ENCODE data around the gene C5orf46. TPM values are rescaled to one million over a fixed set of nuclear protein-coding genes. Genes with fewer than 3 reads are reported as not detected.
A peak's percentile ranks its signal among the peaks of the same experiment; 100 is the strongest.

C5orf46 gene
- total and polyA plus RNA-seq, 2 donors (not counting 3 experiments of a cell fraction or from before 2014, with no cell fraction given): 0.66 TPM; not detected in 1

DNA sequence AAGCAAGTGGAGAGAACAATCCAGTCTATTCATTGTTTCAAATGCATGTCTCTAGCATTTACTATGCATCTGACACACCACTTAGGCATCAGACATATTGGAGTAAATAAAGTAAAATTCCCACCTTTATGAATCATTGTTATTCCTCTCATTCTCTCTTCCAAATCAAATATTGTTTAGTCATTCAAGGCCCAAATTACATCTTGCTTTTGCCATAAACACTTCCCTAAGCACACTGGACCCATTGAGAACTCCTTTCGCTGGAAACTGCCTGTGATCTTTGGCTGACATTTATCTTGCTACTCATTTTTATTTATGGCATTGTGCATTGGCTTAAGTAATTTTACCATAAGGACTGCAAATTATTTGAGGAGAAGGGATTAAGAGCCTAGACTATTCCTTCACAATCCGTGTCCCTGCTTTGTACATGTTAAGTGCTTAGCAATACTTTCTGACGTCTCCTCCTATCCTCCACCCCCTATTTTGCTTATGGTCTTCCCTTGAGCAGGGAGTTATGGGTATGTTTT, 7.4 kb downstream of the C5orf46 start:
- dilution Hi-C loops (cut with MboI; ENCODE audit: extremely low pct_ligation_motif_present, low sequenced_read_pairs): no loop called here

More for the DNA sequence above, 7.4 kb downstream of the C5orf46 start:
- H2AFZ ChIP-seq (ENCODE audit: low read depth, low read length): peak overlapping the region; percentile 51
- H3K27ac ChIP-seq (ENCODE audit: insufficient read depth, low read depth, low read length): peak overlapping the region; percentile 31
- H3K36me3 ChIP-seq (ENCODE audit: control insufficient read depth in 2 of 2, extremely low read depth in 1 of 2, insufficient read depth in 2 of 2, low read length in 2 of 2): no peaks in the 10 kb centered on the region
- intact Hi-C loops (cut with micrococcal nuclease): no loop called here
- H4K20me1 ChIP-seq (replicated peaks; ENCODE audit: control insufficient read depth, extremely low read depth, insufficient read depth, low read length): no peaks in the 10 kb centered on the region
- H3K9ac ChIP-seq (replicated peaks; ENCODE audit: extremely low read depth, insufficient read depth, low read length): no peak overlapping the region
- peaks cover 18% of the 10 kb centered on the region for H3K4me1 ChIP-seq (ENCODE audit: control insufficient read depth, extremely low read depth, insufficient read depth, low read length)
- H3K4me3 ChIP-seq (replicated peaks in 1 of 3; ENCODE audit: insufficient read depth in 1 of 3, low read depth in 1 of 3, low read length in 3 of 3): no peak overlapping the region
- H3K9me3 ChIP-seq (replicated peaks; ENCODE audit: control insufficient read depth, insufficient read depth, low read length): no peaks in the 10 kb centered on the region
- no peaks in the 10 kb centered on the region for H3K9me1 ChIP-seq (replicated peaks; ENCODE audit: control insufficient read depth, extremely low read depth, insufficient read depth, low read length)
- no TSS peak for BruUV-seq (replicated peaks)
- H3K79me2 ChIP-seq (ENCODE audit: control insufficient read depth, insufficient read depth, low read length): no peaks in the 10 kb centered on the region
- H3K4me2 ChIP-seq (ENCODE audit: insufficient read depth, low read length): peak overlapping the region; percentile 3
- ChIA-PET CTCF (no interaction called here), POLR2A (no interaction called here)
- peak; percentile 58 for DNase-seq (ENCODE audit: low read depth, low spot score)
- TF ChIP-seq, protein P1, sequence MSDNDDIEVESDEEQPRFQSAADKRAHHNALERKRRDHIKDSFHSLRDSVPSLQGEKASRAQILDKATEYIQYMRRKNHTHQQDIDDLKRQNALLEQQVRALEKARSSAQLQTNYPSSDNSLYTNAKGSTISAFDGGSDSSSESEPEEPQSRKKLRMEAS (IDR thresholded peaks at IDR 0.05; ENCODE audit: insufficient read depth, insufficient read length): no peak
- TF ChIP-seq, protein P2, sequence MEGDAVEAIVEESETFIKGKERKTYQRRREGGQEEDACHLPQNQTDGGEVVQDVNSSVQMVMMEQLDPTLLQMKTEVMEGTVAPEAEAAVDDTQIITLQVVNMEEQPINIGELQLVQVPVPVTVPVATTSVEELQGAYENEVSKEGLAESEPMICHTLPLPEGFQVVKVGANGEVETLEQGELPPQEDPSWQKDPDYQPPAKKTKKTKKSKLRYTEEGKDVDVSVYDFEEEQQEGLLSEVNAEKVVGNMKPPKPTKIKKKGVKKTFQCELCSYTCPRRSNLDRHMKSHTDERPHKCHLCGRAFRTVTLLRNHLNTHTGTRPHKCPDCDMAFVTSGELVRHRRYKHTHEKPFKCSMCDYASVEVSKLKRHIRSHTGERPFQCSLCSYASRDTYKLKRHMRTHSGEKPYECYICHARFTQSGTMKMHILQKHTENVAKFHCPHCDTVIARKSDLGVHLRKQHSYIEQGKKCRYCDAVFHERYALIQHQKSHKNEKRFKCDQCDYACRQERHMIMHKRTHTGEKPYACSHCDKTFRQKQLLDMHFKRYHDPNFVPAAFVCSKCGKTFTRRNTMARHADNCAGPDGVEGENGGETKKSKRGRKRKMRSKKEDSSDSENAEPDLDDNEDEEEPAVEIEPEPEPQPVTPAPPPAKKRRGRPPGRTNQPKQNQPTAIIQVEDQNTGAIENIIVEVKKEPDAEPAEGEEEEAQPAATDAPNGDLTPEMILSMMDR (IDR thresholded peaks at IDR 0.05; ENCODE audit: extremely low read depth in 1 of 2, insufficient read depth in 1 of 2, low read depth in 1 of 2, low read length in 2 of 2): no peak
- TF ChIP-seq POLR2AphosphoS5 (IDR thresholded peaks at IDR 0.05; ENCODE audit: insufficient read depth, low read depth, low read length) (no peak), MYC (IDR thresholded peaks at IDR 0.05; ENCODE audit: low read depth, low read length) (no peak), EZH2 (IDR thresholded peaks at IDR 0.05; ENCODE audit: borderline replicate concordance, low read depth, low read length, severe bottlenecking) (no peak), FOS (IDR thresholded peaks at IDR 0.05; ENCODE audit: borderline replicate concordance, insufficient read depth, low read length) (peak; percentile 44), POLR2A (IDR thresholded peaks at IDR 0.05; ENCODE audit: low read depth, low read length) (no peak), JUN (IDR thresholded peaks at IDR 0.05; ENCODE audit: borderline replicate concordance, insufficient read depth, insufficient read length, low read depth) (no peak), GATA2 (IDR thresholded peaks at IDR 0.05; ENCODE audit: insufficient read depth, insufficient read length, low read depth, low read length) (no peak)
- no peak for FAIRE-seq
- no peaks in the 10 kb centered on the region for H3K27me3 ChIP-seq (ENCODE audit: control insufficient read depth in 2 of 2, insufficient read depth in 2 of 2, low read length in 2 of 2)

Measured in endothelial cell of umbilical vein (primary cell).